ENCODE results near the gene SOX6. TPM values are rescaled to one million over a fixed set of nuclear protein-coding genes. Genes with fewer than 3 reads are reported as not detected.

SOX6 gene
- total RNA-seq, 1 donor = 0.10 TPM

DNA sequence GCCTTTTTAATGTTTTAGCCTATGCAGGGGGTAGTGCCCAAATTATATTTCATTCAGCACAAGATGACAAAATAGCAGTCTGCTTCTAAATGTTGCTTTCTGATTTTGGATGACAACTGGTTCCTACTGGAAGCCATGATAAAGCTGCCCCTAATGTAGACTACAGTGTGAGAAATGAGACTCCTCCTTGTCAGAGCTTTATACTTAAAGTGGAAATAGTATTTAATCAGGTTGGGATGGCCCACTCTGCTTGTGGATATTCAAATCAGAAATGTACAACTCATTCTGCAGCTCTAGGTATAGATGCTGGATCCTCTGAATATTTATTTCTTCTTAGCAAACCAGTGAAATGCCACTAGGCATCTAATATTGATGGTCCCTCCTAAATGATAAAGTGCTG, 171.3 kb downstream of the SOX6 start:
- no peak overlapping the region for H3K4me3 ChIP-seq (ENCODE audit: low read length)
- no peaks in the 10 kb centered on the region for H3K9me3 ChIP-seq (ENCODE audit: low read depth, low read length)
- no peaks in the 10 kb centered on the region for H3K27me3 ChIP-seq (ENCODE audit: insufficient read depth, low read length)
- no peaks in the 10 kb centered on the region for H3K4me1 ChIP-seq (ENCODE audit: insufficient read depth, low read length)

DNA sequence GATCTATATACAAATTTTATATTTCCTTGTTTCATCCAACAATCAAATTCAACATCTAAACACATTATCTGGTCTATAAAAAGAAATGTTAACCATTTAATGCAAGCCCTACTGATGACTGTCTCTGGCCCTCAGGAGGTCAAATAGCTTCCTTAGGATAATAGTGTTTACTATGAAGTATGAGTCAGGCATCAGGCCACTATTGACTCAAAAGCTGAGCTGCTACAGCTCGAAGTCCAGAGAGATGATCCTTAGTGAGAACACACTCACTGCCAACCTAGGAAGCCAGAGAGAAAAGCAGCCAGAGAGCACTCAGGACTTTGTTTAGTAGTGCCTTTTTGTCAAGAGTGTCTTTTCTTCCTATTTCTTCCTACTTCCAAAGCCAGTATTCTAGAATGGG, 171.8 kb downstream of the SOX6 start:
- no peaks in the 10 kb centered on the region for H3K9me3 ChIP-seq (ENCODE audit: low read depth, low read length)
- no peaks in the 10 kb centered on the region for H3K27me3 ChIP-seq (ENCODE audit: insufficient read depth, low read length)
- H3K4me3 ChIP-seq (ENCODE audit: low read length) = no peak overlapping the region
- no peaks in the 10 kb centered on the region for H3K4me1 ChIP-seq (ENCODE audit: insufficient read depth, low read length)

DNA sequence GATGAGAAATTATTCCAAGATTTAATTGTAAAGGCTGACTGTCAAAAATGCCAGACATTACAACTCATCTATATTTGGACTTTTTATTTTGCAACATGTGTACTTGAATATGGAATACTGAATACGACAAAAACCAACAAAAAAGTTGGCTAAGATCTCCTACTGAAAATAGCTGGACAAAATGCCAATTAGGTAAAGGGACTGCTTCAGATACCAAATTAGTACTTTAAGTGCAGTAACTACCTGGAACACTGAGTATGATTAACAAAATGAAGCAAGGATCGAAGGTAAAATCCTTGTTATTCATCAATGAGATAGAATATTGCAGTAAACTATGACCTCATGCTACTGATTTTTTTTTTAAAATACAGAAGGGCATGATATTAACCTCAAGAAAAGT, 173.8 kb downstream of the SOX6 start:
- Histone ChIP-seq H3K4me3 (ENCODE audit: low read length) (no peak overlapping the region), H3K27me3 (ENCODE audit: insufficient read depth, low read length) (no peaks in the 10 kb centered on the region), H3K9me3 (ENCODE audit: low read depth, low read length) (no peaks in the 10 kb centered on the region), H3K4me1 (ENCODE audit: insufficient read depth, low read length) (no peaks in the 10 kb centered on the region)

DNA sequence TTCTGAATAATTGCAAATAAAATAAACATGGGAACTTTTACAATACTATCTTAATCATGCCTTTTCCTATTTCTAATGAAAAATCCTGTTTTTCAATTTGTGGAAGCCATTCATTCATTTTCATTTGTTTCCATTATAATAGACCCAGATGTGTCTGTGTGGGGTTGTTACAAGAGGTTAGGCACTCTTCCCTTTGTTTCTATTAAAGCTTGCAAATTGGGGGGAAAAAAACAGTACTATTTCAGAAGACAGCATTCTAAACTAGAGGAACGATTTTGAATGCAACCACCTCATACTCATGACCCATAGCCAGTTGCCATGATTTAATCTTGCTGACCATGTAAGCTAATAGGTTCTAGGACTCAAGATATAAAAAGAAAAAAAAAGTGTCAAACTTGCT, 175.5 kb downstream of the SOX6 start:
- Histone ChIP-seq H3K4me3 (ENCODE audit: low read length) (no peak overlapping the region), H3K9me3 (ENCODE audit: low read depth, low read length) (no peaks in the 10 kb centered on the region), H3K4me1 (ENCODE audit: insufficient read depth, low read length) (no peaks in the 10 kb centered on the region), H3K27me3 (ENCODE audit: insufficient read depth, low read length) (no peaks in the 10 kb centered on the region)

DNA sequence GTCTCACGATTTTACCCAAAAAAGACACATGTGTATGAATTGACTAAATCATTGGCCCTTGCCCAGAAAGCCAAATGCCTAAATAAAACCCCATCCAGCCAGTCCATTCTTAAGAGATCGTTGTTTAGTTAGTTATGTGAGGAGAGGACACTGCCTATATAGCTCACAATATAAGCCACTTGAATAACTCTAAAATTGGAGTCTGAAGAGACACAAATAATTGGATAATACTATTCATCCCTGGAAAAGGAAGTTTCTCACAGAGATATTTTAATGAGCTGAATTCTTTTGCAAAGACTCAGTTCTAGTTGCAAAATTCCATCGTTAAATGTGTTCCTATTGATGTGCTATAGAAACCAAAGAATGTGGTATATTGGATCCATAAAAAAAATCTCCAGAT, 176.7 kb downstream of the SOX6 start:
- Histone ChIP-seq H3K27me3 (ENCODE audit: insufficient read depth, low read length) (no peaks in the 10 kb centered on the region), H3K9me3 (ENCODE audit: low read depth, low read length) (no peaks in the 10 kb centered on the region), H3K4me1 (ENCODE audit: insufficient read depth, low read length) (no peaks in the 10 kb centered on the region), H3K4me3 (ENCODE audit: low read length) (no peak overlapping the region)

DNA sequence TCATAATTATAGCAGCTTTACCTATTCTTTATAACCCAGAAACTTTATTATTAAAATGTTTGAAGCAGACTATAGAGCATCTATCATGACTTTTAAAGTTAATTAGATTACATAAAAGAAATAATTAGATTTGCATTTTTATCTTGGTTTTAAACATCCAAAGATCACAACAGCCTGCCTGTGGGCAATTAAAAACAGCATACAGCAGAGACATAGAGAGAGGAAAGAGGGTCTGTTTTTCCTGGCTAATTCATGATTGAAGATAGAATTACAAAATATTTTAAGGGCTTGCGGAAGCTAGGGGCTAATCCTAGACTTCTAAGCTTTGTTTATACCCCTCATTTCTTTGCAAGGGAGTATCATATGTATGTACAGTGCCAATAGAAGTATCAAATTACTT, 178.1 kb downstream of the SOX6 start:
- H3K4me1 ChIP-seq (ENCODE audit: insufficient read depth, low read length) = no peaks in the 10 kb centered on the region
- H3K27me3 ChIP-seq (ENCODE audit: insufficient read depth, low read length) = no peaks in the 10 kb centered on the region

GRCh38 chr11:16177688-16178087, 178.7 kb downstream of the SOX6 start:
- Histone ChIP-seq H3K4me3 (ENCODE audit: low read length) (no peak overlapping the region), H3K27me3 (ENCODE audit: insufficient read depth, low read length) (no peaks in the 10 kb centered on the region), H3K4me1 (ENCODE audit: insufficient read depth, low read length) (no peaks in the 10 kb centered on the region), H3K9me3 (ENCODE audit: low read depth, low read length) (no peaks in the 10 kb centered on the region)

More for the DNA sequence above, 178.1 kb downstream of the SOX6 start:
- no peak overlapping the region for H3K4me3 ChIP-seq (ENCODE audit: low read length)
- H3K9me3 ChIP-seq (ENCODE audit: low read depth, low read length) = no peaks in the 10 kb centered on the region

DNA sequence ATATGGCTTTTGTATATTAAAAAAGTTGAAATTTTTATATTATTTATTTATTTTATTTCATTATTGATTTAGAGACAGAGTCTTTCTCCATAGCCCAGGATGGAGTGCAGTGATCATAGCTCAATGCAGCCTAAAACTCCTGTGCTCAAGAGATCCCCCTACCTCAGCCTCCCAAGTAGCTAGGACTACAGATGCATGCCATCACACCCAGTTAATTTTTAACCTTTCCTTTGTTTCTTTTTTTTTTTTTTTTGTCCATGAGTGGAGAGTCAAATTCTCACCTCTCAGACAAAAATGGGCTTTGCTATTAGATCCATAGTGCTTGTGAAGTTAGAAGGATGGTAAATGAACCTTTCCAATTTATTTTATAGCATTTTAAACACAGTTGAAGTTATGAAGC, 182.5 kb downstream of the SOX6 start:
- Histone ChIP-seq H3K9me3 (ENCODE audit: low read depth, low read length) (no peaks in the 10 kb centered on the region), H3K4me3 (ENCODE audit: low read length) (no peak overlapping the region), H3K4me1 (ENCODE audit: insufficient read depth, low read length) (no peaks in the 10 kb centered on the region), H3K27me3 (ENCODE audit: insufficient read depth, low read length) (no peaks in the 10 kb centered on the region)

GRCh38 chr11:16171882-16172281, 184.5 kb downstream of the SOX6 start:
- Histone ChIP-seq H3K4me3 (ENCODE audit: low read length) (no peak overlapping the region), H3K4me1 (ENCODE audit: insufficient read depth, low read length) (no peaks in the 10 kb centered on the region), H3K9me3 (ENCODE audit: low read depth, low read length) (no peaks in the 10 kb centered on the region), H3K27me3 (ENCODE audit: insufficient read depth, low read length) (no peaks in the 10 kb centered on the region)

DNA sequence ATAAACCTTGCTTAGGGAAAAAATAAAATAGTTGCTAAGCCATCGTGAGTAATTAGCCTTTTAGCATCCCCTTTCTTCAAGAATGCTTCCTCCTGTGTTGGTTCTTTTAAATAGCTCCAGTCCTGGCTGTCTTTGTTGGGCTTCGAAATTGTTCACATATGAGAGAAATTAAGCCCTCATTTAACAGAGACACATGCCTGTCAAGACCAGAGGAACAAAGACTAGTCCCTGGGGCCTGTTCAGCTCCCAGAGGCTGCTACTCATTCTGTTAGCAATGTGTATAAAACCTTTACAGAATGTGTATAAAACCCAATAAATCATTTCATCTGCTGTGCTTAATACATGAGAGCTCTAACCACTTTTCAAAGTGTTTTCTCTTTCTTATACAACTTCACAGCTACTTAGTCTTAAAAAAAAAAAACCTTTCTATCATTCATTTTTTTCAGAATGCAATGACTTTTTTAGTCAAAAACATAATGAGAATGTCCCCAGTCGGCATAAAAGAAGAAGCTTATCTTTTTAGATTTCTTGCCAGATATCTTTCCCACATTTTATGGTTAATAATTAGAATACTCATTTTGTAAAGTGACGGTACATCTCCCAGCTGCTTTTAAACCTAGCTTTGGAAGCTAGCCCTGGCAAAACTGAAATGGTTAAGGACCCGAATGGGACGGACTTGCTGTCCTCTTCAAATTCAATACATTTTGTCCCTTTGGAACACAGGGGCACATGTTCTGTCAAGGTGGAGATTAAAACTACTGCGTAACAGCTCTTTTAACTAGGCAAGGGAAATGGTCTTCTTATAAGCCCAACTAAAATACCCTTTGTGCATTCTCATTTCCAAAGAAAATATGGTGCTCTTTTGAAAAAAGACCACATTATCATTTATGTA, 186.1 kb downstream of the SOX6 start:
- H3K27me3 ChIP-seq (ENCODE audit: insufficient read depth, low read length) = no peaks in the 10 kb centered on the region
- H3K4me1 ChIP-seq (ENCODE audit: insufficient read depth, low read length) = no peaks in the 10 kb centered on the region
- no peak overlapping the region for H3K4me3 ChIP-seq (ENCODE audit: low read length)
- H3K9me3 ChIP-seq (ENCODE audit: low read depth, low read length) = no peaks in the 10 kb centered on the region

DNA sequence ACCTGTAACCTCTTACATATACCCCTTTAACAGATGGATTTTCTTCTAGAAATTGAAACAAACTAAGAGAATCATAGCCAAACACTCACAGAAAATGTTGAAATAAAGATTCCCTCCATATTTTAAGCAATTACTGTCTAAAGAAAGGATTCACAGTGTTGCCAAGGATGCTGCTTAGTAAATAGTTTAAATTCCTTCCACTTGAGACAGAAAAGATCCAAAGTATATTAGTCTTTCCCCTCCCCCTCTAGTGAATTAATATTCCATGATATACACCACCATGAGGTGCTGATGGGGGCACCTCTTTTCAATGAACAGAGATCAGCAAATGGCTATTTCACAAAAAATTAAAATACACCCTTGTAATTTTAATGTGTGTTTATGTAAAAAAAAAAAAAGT, 186.8 kb downstream of the SOX6 start:
- H3K4me3 ChIP-seq (ENCODE audit: low read length) = no peak overlapping the region

DNA sequence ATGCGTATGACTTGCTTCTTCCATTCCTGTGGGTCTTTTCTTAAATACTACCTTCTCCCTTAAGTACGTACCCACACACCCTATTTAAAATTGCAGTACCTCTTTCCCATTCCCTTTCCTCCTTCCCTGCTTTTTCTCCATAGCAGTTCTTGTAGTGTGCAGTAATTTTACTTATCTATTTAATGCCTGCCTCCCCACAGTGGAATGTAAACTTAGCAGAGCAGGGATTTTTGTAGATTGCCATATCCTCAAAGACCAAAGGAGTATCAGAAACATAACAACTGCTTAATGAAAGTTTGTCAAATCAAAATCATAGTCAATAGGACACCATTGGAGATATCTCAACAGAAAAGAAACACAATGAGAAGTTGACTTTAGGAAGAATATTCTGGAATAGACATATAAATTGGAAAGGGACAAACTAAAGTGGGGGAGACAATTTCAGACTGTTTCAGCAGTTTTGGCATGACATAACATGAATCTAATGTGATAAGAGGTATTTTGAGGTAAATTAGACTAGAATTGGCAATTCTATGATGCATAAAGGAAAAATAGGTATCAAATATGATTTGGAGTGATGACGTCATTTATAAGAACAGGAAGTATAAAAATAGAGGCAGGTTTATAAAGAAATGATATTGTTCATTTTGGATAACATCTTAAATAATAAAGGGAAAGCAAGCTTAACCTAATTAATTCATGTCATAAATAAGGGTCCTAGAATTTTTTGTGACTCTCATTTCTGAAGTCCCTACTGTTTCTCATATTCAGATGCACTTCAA, 188.4 kb downstream of the SOX6 start:
- no peaks in the 10 kb centered on the region for H3K9me3 ChIP-seq (ENCODE audit: low read depth, low read length)
- no peaks in the 10 kb centered on the region for H3K27me3 ChIP-seq (ENCODE audit: insufficient read depth, low read length)
- H3K4me1 ChIP-seq (ENCODE audit: insufficient read depth, low read length) = no peaks in the 10 kb centered on the region
- no peak overlapping the region for H3K4me3 ChIP-seq (ENCODE audit: low read length)

More for the DNA sequence above, 186.8 kb downstream of the SOX6 start:
- H3K9me3 ChIP-seq (ENCODE audit: low read depth, low read length) = no peaks in the 10 kb centered on the region
- H3K27me3 ChIP-seq (ENCODE audit: insufficient read depth, low read length) = no peaks in the 10 kb centered on the region
- H3K4me1 ChIP-seq (ENCODE audit: insufficient read depth, low read length) = no peaks in the 10 kb centered on the region

- H3K4me1 ChIP-seq (ENCODE audit: insufficient read depth, low read length) = no peaks in the 10 kb centered on the region
- H3K9me3 ChIP-seq (ENCODE audit: low read depth, low read length) = no peaks in the 10 kb centered on the region
- H3K4me3 ChIP-seq (ENCODE audit: low read length) = no peak overlapping the region
- H3K27me3 ChIP-seq (ENCODE audit: insufficient read depth, low read length) = no peaks in the 10 kb centered on the region
Measured at GRCh38 chr11:16166571-16166970, 189.8 kb downstream of the SOX6 start.

DNA sequence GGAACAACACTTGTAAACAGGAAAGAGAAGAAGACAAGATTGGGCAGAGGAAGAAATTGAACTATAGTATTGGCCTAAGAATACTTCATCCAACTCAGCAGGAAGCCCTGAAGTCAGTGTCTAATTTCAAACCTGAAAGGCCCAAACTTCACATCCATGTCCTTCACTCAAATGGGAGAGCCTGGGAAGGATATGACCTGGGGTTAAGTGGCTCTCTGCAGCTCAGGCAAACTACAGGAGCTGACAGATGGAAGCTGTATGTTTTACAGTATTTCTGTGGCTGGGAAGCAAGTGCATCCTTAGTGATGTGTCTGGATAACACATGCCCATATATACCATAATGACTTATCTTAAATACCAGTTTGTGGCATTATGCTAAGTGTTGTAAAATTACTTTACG, 196.2 kb downstream of the SOX6 start:
- H3K4me1 ChIP-seq (ENCODE audit: insufficient read depth, low read length) = no peaks in the 10 kb centered on the region
- no peak overlapping the region for H3K4me3 ChIP-seq (ENCODE audit: low read length)
- H3K9me3 ChIP-seq (ENCODE audit: low read depth, low read length) = no peaks in the 10 kb centered on the region
- H3K27me3 ChIP-seq (ENCODE audit: insufficient read depth, low read length) = no peaks in the 10 kb centered on the region

DNA sequence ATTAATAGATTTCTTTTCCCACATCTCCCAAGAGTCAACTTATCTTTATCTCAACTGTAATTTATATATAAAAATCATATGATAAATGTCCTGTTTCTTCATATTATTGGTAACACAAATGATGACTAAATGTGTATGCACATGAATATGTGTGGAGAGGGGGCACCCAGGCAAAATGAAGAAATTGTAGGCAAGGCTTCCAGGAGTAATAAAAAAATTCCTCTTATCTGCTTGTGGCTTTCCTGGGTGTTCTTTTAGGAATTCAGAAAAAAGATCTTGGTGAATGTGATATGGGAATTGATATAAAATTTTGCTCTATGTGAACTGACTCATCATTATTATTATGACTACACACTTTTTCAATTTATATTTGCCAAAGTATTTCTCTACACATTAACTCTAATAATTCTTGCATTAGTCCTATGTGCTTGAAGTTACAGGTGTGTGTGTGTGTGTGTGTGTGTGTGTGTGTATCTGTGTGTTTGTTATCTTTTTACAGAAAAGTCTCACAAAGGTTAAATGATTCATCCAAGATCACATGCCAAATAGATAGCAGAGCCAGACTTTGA, 197.8 kb downstream of the SOX6 start:
- H3K9me3 ChIP-seq (ENCODE audit: low read depth, low read length) = no peaks in the 10 kb centered on the region
- no peak overlapping the region for H3K4me3 ChIP-seq (ENCODE audit: low read length)
- H3K27me3 ChIP-seq (ENCODE audit: insufficient read depth, low read length) = no peaks in the 10 kb centered on the region
- H3K4me1 ChIP-seq (ENCODE audit: insufficient read depth, low read length) = no peaks in the 10 kb centered on the region
